ENCODE data around the gene PARD6G.

- TF ChIP-seq ZNF8 (CRISPR knock-in tag; IDR thresholded peaks at IDR 0.05) = no peak
- TF ChIP-seq CSRNP3 (CRISPR knock-in tag; IDR thresholded peaks at IDR 0.05) = no peak
- TF ChIP-seq ARNTL (CRISPR knock-in tag; IDR thresholded peaks at IDR 0.05; ENCODE audit: borderline replicate concordance, low read depth) = no peak
- no peak for TF ChIP-seq PATZ1 (CRISPR knock-in tag; IDR thresholded peaks at IDR 0.05; ENCODE audit: borderline replicate concordance)
- no peak for TF ChIP-seq ZNF565 (CRISPR knock-in tag; conservative IDR thresholded peaks at IDR 0.05; ENCODE audit: low read depth)
- no peak for TF ChIP-seq BACH2 (CRISPR knock-in tag; IDR thresholded peaks at IDR 0.05; ENCODE audit: borderline replicate concordance)
- TF ChIP-seq ZFP30 (CRISPR knock-in tag; IDR thresholded peaks at IDR 0.05) = no peak
- TF ChIP-seq ZNF70 (CRISPR knock-in tag; IDR thresholded peaks at IDR 0.05) = no peak
Measured at GRCh38 chr18:80182855-80183254, 64.5 kb downstream of the PARD6G start.
